NCI-H2196 (cell line): ENCODE measurements around the gene PFKFB4.

ENCODE experiments used
- DNase-seq: peaks from one replicate; lab custom pipeline; 2025; ENCODE audit not compliant: unreplicated experiment; lab: John Stamatoyannopoulos, UW

PFKFB4 gene

GRCh38 chr3:48556796-48557626, at the start of gene PFKFB4:
PFKFB4 (minus strand) TSS chr3:48556803; CDS start chr3:48556777, 26 bp downstream.
- DNase-seq = peak; percentile 87

- DNase-seq = no peak
Measured at GRCh38 chr3:48601622-48601994, 45.0 kb upstream of the PFKFB4 start.

- no peak for DNase-seq
Measured at GRCh38 chr3:48600711-48601621, 44.4 kb upstream of the PFKFB4 start.

- DNase-seq = no peak
Measured at GRCh38 chr3:48599509-48600285, 43.1 kb upstream of the PFKFB4 start.

- DNase-seq = no peak
Measured at GRCh38 chr3:48599077-48599501, 42.5 kb upstream of the PFKFB4 start.

GRCh38 chr3:48598323-48599076, 41.9 kb upstream of the PFKFB4 start:
- DNase-seq = no peak

GRCh38 chr3:48597408-48597800, 40.8 kb upstream of the PFKFB4 start:
- no peak for DNase-seq

- no peak for DNase-seq
Measured at GRCh38 chr3:48596676-48597407, 40.2 kb upstream of the PFKFB4 start.

GRCh38 chr3:48596157-48596556, 39.6 kb upstream of the PFKFB4 start:
- DNase-seq = no peak

GRCh38 chr3:48595526-48596121, 39.0 kb upstream of the PFKFB4 start:
- no peak for DNase-seq

- no peak for DNase-seq
Measured at GRCh38 chr3:48595075-48595525, 38.5 kb upstream of the PFKFB4 start, which contains the start of gene COL7A1. COL7A1 (minus strand) TSS chr3:48595329; CDS start chr3:48595159, 170 bp downstream.

GRCh38 chr3:48594417-48595049, 37.9 kb upstream of the PFKFB4 start:
- DNase-seq = no peak

- no peak for DNase-seq
Measured at GRCh38 chr3:48593337-48593736, 36.7 kb upstream of the PFKFB4 start.

GRCh38 chr3:48592519-48593087, 36.0 kb upstream of the PFKFB4 start:
- no peak for DNase-seq

- no peak for DNase-seq
Measured at GRCh38 chr3:48591886-48592518, 35.4 kb upstream of the PFKFB4 start.

- no peak for DNase-seq
Measured at GRCh38 chr3:48591436-48591835, 34.8 kb upstream of the PFKFB4 start.

- no peak for DNase-seq
Measured at GRCh38 chr3:48588230-48588629, 31.6 kb upstream of the PFKFB4 start.

- DNase-seq = no peak
Measured at GRCh38 chr3:48587686-48588085, 31.1 kb upstream of the PFKFB4 start.
